Omental fat pad (tissue), 4 donors: Measurements from ENCODE around the gene LRRC8C. TPM values are rescaled to one million over a fixed set of nuclear protein-coding genes. Genes with fewer than 3 reads are reported as not detected.

Experiments used
- ATAC-seq: fragments of 150-250 bp; one replicate; pipeline ENCODE4 v1.9.1; 2016; ENCODE audit warnings: mild to moderate bottlenecking, moderate library complexity; ENCODE audit not compliant: low FRiP score
- DNase-seq: peaks from one replicate; pipeline ENCODE4 v3.0.0-alpha.2; 2019; ENCODE audit warnings: low spot score
- CTCF ChIP-seq, 3 donors: fragments of 450-650 bp; IDR thresholded peaks; one replicate each; pipeline ENCODE4 v1.5.1; 2016 to 2017; ENCODE audit warnings: antibody characterized with exemption in 3 of 3, mild to moderate bottlenecking in 3 of 3, moderate library complexity in 2 of 3
- total RNA-seq, 4 donors: library from RNA; depleted of rRNA; stranded (reverse); fragments of >200 nt; gene quantifications; one replicate each; pipeline ENCODE4 v1.1.0, GENCODE V29; 2016

LRRC8C gene
- total RNA-seq, 4 donors from 2014 or later: 10.9 to 39.4 (median 19.3) TPM

- ATAC-seq: no peak
- no peak for DNase-seq
- no peak for TF ChIP-seq CTCF (IDR thresholded peaks at IDR 0.05)
Measured at GRCh38 chr1:89685461-89685860, 52.5 kb downstream of the LRRC8C start.

GRCh38 chr1:89686520-89686919 lies 53.6 kb downstream of the LRRC8C start:
- ATAC-seq: no peak
- no peak for DNase-seq
- no peak for TF ChIP-seq CTCF (IDR thresholded peaks at IDR 0.05)

GRCh38 chr1:89687254-89687653 lies 54.3 kb downstream of the LRRC8C start:
- no peak for DNase-seq
- no peak for ATAC-seq
- no peak for TF ChIP-seq CTCF (IDR thresholded peaks at IDR 0.05)

GRCh38 chr1:89688607-89689006 lies 55.7 kb downstream of the LRRC8C start:
- DNase-seq: no peak
- no peak for ATAC-seq
- TF ChIP-seq CTCF (IDR thresholded peaks at IDR 0.05): no peak

- DNase-seq (no peak), ATAC-seq (no peak)
- no peak for TF ChIP-seq CTCF (IDR thresholded peaks at IDR 0.05)
Measured at GRCh38 chr1:89689234-89689633, 56.3 kb downstream of the LRRC8C start.

GRCh38 chr1:89690595-89690994 lies 57.7 kb downstream of the LRRC8C start:
- ATAC-seq (no peak), DNase-seq (no peak)
- no peak for TF ChIP-seq CTCF (IDR thresholded peaks at IDR 0.05)

- TF ChIP-seq CTCF (IDR thresholded peaks at IDR 0.05): no peak
- ATAC-seq: no peak
- no peak for DNase-seq
Measured at GRCh38 chr1:89692601-89693521, 59.9 kb downstream of the LRRC8C start.
